Neutrophil (primary cell): Measurements from ENCODE around the gene INTS3.

Experiments used
- H3K27ac ChIP-seq: fragments of 200-600 bp; sonication (generic); 2 replicates; pipeline ENCODE4 v1.5.1; 2016; ENCODE audit warnings: mild to moderate bottlenecking, moderate library complexity
- H3K27me3 ChIP-seq: fragments of 200-600 bp; sonication (generic); 2 replicates; pipeline ENCODE4 v1.6.0; 2016; ENCODE audit warnings: mild to moderate bottlenecking
- H3K36me3 ChIP-seq: fragments of 200-600 bp; sonication (generic); 2 replicates; pipeline ENCODE4 v1.5.1; 2017
- H3K4me1 ChIP-seq, 2 experiments: fragments of 200-600 bp in 1 of 2; sonication (generic) in 1 of 2; 1 replicate in 1 of 2; 2 replicates in 1 of 2; pipeline versions ENCODE4 v1.5.1 to v1.6.1; 2013 to 2016; ENCODE audit warnings: low read depth in 1 of 2, low read length in 1 of 2, mild to moderate bottlenecking in 1 of 2, moderate library complexity in 1 of 2; ENCODE audit not compliant: control insufficient read depth in 1 of 2, insufficient read depth in 1 of 2
- H3K4me3 ChIP-seq, 2 experiments: fragments of 200-600 bp in 1 of 2; sonication (generic) in 1 of 2; 1 replicate in 1 of 2; 2 replicates in 1 of 2; pipeline ENCODE4 v1.5.1; 2013 to 2016; ENCODE audit warnings: low read depth in 1 of 2, low read length in 1 of 2, mild to moderate bottlenecking in 1 of 2, moderate library complexity in 1 of 2
- H3K9me3 ChIP-seq: fragments of 200-600 bp; sonication (generic); 2 replicates; pipeline ENCODE4 v1.5.1; 2016
- TF ChIP-seq, protein P1 (sequence below): fragments of 200-600 bp; sonication (generic); IDR thresholded peaks from 2 replicates; pipeline ENCODE4 v1.5.1; 2016; ENCODE audit warnings: antibody characterized with exemption

The INTS3 gene

DNA sequence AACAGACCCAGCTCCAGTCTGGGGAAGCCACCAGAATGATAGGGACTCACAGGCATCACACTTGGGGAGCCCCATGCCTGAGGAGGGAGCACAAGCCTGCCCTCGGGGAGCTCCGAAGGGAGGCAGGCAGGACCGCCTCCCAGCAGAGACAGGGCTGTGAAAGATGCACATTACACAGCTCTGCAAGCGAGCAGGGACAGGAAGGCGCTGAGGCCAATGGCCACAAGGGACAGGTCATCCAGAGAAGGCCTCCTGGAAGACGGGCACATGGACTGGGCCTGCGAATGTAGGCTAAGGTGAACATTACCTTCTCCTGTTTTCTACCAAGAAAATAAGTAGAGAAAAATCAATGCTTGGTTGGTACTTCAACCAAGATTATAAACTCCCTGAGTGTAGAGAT is 45.1 kb upstream of the INTS3 start:
- Histone ChIP-seq H3K4me1 (peaks cover 21 to 22% of the 10 kb centered on the region in 2 experiments), H3K36me3 (no peaks in the 10 kb centered on the region), H3K9me3 (no peaks in the 10 kb centered on the region), H3K27ac (no peak overlapping the region), H3K27me3 (peaks cover 68% of the 10 kb centered on the region), H3K4me3 (no peak overlapping the region)
- TF ChIP-seq, protein P1, sequence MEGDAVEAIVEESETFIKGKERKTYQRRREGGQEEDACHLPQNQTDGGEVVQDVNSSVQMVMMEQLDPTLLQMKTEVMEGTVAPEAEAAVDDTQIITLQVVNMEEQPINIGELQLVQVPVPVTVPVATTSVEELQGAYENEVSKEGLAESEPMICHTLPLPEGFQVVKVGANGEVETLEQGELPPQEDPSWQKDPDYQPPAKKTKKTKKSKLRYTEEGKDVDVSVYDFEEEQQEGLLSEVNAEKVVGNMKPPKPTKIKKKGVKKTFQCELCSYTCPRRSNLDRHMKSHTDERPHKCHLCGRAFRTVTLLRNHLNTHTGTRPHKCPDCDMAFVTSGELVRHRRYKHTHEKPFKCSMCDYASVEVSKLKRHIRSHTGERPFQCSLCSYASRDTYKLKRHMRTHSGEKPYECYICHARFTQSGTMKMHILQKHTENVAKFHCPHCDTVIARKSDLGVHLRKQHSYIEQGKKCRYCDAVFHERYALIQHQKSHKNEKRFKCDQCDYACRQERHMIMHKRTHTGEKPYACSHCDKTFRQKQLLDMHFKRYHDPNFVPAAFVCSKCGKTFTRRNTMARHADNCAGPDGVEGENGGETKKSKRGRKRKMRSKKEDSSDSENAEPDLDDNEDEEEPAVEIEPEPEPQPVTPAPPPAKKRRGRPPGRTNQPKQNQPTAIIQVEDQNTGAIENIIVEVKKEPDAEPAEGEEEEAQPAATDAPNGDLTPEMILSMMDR = no peak

GRCh38 chr1:153683854-153684253 is 44.0 kb upstream of the INTS3 start:
- Histone ChIP-seq H3K4me3 (no peak overlapping the region), H3K36me3 (no peaks in the 10 kb centered on the region), H3K27me3 (peaks cover 57% of the 10 kb centered on the region), H3K27ac (no peak overlapping the region), H3K9me3 (no peaks in the 10 kb centered on the region), H3K4me1 (peaks cover 10% of the 10 kb centered on the region in 2 experiments)
- TF ChIP-seq, protein P1 = no peak

DNA sequence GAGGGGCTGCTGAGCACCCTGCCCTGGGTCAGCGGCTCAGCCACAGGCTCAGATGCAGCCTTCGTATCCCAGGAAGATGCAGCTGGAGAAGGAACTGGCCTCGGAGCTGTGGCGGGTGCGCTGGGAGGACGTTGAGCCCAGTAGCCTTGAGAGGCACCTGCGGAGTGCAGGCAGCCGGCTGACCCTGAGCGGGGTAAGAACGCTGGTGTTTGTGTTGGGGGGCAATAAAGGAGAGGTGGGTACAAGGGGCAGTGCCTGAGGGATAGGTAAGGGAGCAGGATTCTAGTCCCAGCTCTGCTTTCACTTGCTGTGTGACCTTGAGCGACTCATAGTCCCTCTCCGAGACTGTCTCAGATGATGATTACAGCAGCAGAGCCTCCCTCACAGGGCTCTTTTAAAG is 43.0 kb upstream of the INTS3 start:
- H3K27me3 ChIP-seq = peaks cover 47% of the 10 kb centered on the region

DNA sequence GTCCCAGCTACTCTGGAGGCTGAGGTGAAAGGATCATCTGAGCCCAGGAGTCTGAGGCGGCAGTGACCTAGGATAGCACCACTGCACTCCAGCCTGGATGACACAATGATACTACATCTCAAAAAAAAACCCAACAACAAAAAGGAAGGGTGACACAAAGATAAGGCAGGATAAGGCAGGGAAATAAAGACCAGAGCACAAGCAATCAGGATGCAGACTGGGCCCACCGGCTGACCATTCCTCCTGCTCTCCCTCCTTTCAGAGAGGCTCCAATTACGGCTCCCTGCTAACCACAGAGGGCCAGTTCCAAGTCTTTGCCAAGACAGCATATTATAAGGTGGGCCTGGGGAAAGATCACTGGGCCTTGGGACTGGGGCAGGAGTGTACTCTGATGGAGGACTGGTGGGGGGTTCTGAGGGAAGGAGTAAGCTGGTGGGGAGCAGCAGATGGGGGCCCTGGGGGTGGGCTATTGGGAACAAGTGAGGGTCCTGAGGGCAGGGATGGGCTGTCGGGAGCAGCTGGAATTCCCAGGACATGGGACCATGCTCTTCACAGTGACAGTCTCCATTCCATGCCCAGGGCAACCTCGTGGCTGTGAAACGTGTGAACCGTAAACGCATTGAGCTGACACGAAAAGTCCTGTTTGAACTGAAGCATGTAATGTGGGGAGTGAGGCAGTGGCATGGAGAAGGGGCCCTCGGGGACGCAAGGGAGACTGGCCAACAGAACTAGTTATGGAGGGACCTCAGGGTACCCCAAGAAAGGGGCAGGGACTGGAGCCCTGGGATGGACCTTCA is 42.1 kb upstream of the INTS3 start:
- Histone ChIP-seq H3K9me3 (no peaks in the 10 kb centered on the region), H3K36me3 (no peaks in the 10 kb centered on the region), H3K4me3 (no peak overlapping the region), H3K4me1 (no peaks in the 10 kb centered on the region), H3K27me3 (peaks cover 38% of the 10 kb centered on the region), H3K27ac (no peak overlapping the region)
- TF ChIP-seq, protein P1 = no peak

More for the DNA sequence above, 43.0 kb upstream of the INTS3 start:
- TF ChIP-seq, protein P1 = no peak
- Histone ChIP-seq H3K9me3 (no peaks in the 10 kb centered on the region), H3K36me3 (no peaks in the 10 kb centered on the region), H3K4me3 (no peak overlapping the region), H3K27ac (no peak overlapping the region), H3K4me1 (no peaks in the 10 kb centered on the region)

DNA sequence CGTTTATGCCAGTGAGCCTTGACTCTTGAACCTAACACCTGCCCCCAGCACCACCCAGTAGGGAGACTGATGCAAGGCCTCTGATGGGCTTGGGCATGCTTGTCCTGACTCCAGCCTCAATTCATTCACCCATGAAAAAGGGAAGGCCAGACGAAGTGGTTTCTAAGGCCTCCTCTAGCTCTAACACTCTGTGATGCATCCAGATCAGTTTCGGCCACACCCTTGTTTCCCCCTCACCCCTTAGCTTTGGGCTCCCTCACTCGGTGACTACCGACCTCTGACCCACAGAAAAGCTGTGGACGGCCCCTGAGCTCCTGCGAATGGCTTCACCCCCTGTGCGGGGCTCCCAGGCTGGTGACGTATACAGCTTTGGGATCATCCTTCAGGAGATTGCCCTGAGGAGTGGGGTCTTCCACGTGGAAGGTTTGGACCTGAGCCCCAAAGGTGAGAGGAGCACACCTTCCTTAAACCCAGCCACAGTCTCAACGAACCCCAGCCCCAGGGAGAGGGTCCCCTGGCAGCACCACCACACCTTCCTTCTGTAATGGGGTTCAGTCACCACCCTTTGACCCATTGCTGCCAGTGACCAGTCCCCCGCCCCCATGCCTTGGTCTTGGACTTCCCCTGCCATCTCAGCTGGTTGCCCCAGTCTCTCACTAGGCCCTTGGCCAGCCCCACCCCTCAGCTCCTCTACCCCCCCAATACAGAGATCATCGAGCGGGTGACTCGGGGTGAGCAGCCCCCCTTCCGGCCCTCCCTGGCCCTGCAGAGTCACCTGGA is 40.3 kb upstream of the INTS3 start:
- Histone ChIP-seq H3K4me3 (no peak overlapping the region), H3K36me3 (no peaks in the 10 kb centered on the region), H3K27ac (no peak overlapping the region), H3K27me3 (peaks cover 20% of the 10 kb centered on the region), H3K4me1 (no peaks in the 10 kb centered on the region), H3K9me3 (no peaks in the 10 kb centered on the region)
- TF ChIP-seq, protein P1 = no peak
